Stimulated activated naive CD8-positive, alpha-beta T cell treated with anti-CD3 and anti-CD28 coated beads, Interleukin-15, Interleukin-2, amounts not matched to agents 100 ng/mL and 50 ng/mL, for 24 hours (primary cell): ENCODE measurements around the gene ROBO1.
"Not testable (repeated sequence)": the region's sequence is repeated elsewhere in the genome, so short reads cannot be mapped to it uniquely, and the experiment has no call there.

Experiments used
- H3K27ac Mint-ChIP-seq: one replicate; pipeline ENCODE4 v1.8.0; 2021; ENCODE audit warnings: mild to moderate bottlenecking, mixed read lengths
- H3K27me3 Mint-ChIP-seq: one replicate; pipeline ENCODE4 v1.8.0; 2021; ENCODE audit warnings: mixed read lengths
- H3K36me3 Mint-ChIP-seq: one replicate; pipeline ENCODE4 v1.8.0; 2021; ENCODE audit warnings: low read depth, mixed read lengths
- H3K4me1 Mint-ChIP-seq: one replicate; pipeline ENCODE4 v1.8.0; 2021; ENCODE audit warnings: low read depth, mixed read lengths
- H3K4me3 Mint-ChIP-seq: one replicate; pipeline ENCODE4 v1.8.0; 2021; ENCODE audit warnings: mild to moderate bottlenecking, mixed read lengths
- H3K9me3 Mint-ChIP-seq: one replicate; pipeline ENCODE4 v1.8.0; 2021; ENCODE audit warnings: mixed read lengths

The ROBO1 gene

DNA sequence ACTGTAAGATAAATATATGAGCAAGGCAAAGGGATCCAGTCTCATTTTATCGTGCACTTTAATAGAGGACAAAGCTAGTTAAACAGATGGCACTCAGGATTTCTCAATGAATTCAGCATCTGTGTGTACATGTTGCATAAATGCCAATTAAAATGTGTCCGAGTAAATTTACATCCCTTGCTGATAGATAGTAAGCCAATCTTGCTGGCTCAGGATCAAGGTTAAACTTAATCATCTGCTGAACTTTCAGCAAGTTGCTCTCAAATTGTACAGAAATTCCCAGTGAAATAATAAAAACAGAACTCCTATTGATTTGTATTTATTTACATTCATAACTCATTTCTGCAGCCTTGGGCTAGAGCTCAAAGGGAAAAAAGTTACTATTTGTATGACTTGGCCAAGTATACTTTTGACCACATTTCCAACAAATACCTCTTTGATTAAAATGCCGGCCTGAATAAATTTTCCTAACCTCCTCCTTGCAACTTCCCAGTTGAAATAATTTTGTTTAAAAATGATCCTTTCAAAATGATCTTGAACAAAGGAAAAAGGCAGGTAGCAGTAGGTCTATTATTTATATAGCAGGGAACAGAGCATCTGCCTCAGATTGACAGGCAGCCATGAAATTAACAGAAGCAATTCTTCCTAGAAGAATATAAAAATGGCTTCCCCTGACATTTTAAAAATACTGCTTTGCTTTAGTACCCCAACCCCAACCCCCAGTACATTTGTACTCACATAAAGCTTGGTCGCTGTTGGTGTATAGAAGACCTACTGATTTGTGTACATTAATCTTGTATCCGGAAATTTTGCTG lies 1001.9 kb downstream of the ROBO1 start:
- no peak overlapping the region for H3K27ac Mint-ChIP-seq
- H3K4me1 Mint-ChIP-seq = no peaks in the 10 kb centered on the region
- H3K27me3 Mint-ChIP-seq = no peaks in the 10 kb centered on the region
- H3K36me3 Mint-ChIP-seq = no peaks in the 10 kb centered on the region
- H3K4me3 Mint-ChIP-seq = no peak overlapping the region
- peaks cover 7% of the 10 kb centered on the region for H3K9me3 Mint-ChIP-seq

DNA sequence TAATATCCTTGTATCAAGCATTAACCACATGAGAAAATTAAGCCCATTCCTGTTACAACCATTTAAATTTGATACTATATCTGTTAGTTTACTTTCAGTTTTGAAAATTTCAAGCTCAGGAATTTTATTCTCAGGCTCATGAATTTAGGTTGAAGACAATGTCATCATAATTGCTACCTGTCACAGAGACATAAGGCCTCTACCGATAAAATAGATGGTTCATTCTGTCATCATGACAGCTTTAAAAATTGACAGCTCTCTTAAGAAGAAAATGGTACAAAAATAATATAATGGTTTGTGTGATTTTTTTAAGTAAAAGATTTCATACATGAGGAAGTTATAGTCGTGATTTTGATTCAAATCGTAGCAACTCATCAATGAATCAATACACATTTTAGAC lies 1003.2 kb downstream of the ROBO1 start:
- no peak overlapping the region for H3K4me3 Mint-ChIP-seq
- no peaks in the 10 kb centered on the region for H3K4me1 Mint-ChIP-seq
- no peaks in the 10 kb centered on the region for H3K36me3 Mint-ChIP-seq
- no peak overlapping the region for H3K27ac Mint-ChIP-seq
- H3K27me3 Mint-ChIP-seq = no peaks in the 10 kb centered on the region
- H3K9me3 Mint-ChIP-seq = peaks cover 3% of the 10 kb centered on the region

DNA sequence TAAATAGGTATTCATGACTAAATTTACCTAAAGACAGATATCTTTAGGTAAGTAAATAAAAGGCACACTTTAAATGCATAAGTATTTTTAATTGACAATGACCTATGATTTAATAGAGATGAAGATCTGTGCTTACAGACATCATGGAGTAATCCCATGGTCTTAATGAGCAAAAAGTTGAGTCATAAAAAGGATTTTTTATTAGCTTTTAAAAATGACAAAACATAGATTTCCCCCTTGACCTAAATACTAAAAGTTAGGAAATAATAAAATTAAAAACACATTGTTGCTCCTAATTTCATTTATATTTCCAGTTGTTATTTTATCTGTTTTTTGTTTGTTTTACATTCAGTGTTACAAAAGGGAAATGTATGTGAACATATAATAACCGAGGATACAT lies 1005.7 kb downstream of the ROBO1 start:
- Mint-ChIP-seq H3K36me3 (no peaks in the 10 kb centered on the region), H3K27ac (no peak overlapping the region), H3K9me3 (no peaks in the 10 kb centered on the region), H3K27me3 (no peaks in the 10 kb centered on the region), H3K4me1 (no peaks in the 10 kb centered on the region), H3K4me3 (no peak overlapping the region)

DNA sequence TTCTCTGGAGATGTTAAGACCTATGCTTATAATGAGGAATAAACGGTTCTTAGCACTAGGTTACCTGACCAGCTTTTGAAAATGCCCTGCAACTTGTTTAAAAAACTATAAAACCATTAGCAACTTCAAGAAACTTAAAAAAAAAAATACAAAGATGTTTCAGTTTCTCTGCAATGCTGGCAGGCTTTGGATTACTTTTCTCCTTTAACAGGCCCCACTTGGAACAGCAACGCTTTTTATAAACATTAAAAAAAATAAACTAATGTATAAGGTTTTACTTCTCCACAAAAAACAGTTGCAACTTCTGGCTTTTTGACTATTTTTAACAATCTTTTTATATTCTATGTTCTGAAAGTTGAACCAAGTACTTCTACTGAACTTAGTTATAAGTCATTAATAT lies 1006.7 kb downstream of the ROBO1 start:
- Mint-ChIP-seq H3K27ac (no peak overlapping the region), H3K36me3 (no peaks in the 10 kb centered on the region), H3K9me3 (no peaks in the 10 kb centered on the region), H3K4me1 (no peaks in the 10 kb centered on the region), H3K4me3 (no peak overlapping the region), H3K27me3 (no peaks in the 10 kb centered on the region)

GRCh38 chr3:78757731-78758130 lies 1010.1 kb downstream of the ROBO1 start:
- Mint-ChIP-seq H3K4me1 (no peaks in the 10 kb centered on the region), H3K9me3 (no peaks in the 10 kb centered on the region), H3K27me3 (no peaks in the 10 kb centered on the region), H3K36me3 (no peaks in the 10 kb centered on the region), H3K4me3 (no peak overlapping the region), H3K27ac (no peak overlapping the region)

- no peaks in the 10 kb centered on the region for H3K27me3 Mint-ChIP-seq
- no peaks in the 10 kb centered on the region for H3K4me1 Mint-ChIP-seq
- H3K27ac Mint-ChIP-seq = no peak overlapping the region
- no peaks in the 10 kb centered on the region for H3K36me3 Mint-ChIP-seq
- no peak overlapping the region for H3K4me3 Mint-ChIP-seq
- peaks cover 4% of the 10 kb centered on the region for H3K9me3 Mint-ChIP-seq
Measured at GRCh38 chr3:78754066-78754743, 1013.6 kb downstream of the ROBO1 start.

- H3K4me3 Mint-ChIP-seq = no peak overlapping the region
- peaks cover 4% of the 10 kb centered on the region for H3K9me3 Mint-ChIP-seq
- H3K4me1 Mint-ChIP-seq = no peaks in the 10 kb centered on the region
- H3K27me3 Mint-ChIP-seq = no peaks in the 10 kb centered on the region
- H3K36me3 Mint-ChIP-seq = no peaks in the 10 kb centered on the region
- H3K27ac Mint-ChIP-seq = no peak overlapping the region
Measured at GRCh38 chr3:78751266-78751665, 1016.5 kb downstream of the ROBO1 start.

DNA sequence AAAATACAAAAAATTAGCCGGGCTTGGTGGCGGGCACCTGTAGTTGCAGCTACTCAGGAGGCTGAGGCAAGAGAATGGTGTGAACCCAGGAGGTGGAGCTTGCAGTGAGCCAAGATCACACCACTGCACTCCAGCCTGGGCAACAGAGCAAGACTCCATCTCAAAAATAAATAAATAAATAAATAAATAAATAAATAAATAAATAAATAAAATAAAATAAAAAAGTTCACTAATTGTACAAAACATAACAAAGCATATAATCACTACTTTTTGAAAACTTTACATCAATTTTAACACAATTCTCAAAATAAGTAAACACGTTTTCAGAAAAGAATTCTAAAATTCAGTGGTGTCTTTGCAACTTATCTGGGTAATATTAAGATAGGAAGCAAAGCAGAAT lies 1017.5 kb downstream of the ROBO1 start:
- not testable (repeated sequence) for H3K4me1 Mint-ChIP-seq, H3K36me3 Mint-ChIP-seq, H3K27me3 Mint-ChIP-seq, H3K27ac Mint-ChIP-seq, H3K4me3 Mint-ChIP-seq
- peaks cover 10% of the 10 kb centered on the region for H3K9me3 Mint-ChIP-seq

- Mint-ChIP-seq H3K27ac (no peak overlapping the region), H3K36me3 (no peaks in the 10 kb centered on the region)
Measured at GRCh38 chr3:78749056-78749455, 1018.7 kb downstream of the ROBO1 start.

DNA sequence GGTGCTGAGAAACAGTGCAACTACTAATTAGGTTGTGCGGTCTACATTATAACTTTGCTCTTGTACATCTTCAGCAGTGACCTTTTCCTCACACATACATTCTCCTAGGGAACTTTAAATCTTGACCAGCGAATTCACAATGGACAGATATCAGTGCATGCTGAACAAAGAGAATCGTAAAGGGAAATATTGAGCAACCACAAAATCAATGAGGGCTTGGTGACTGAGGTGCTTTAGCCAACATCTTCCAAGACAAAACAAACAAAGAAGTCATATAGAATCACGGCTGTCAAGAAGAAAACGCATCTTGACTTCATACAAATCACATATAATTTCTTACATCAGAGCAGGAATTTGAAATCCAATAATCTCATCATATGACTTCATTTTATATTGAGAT lies 1022.0 kb downstream of the ROBO1 start:
- no peaks in the 10 kb centered on the region for H3K27me3 Mint-ChIP-seq
- no peak overlapping the region for H3K4me3 Mint-ChIP-seq
- no peak overlapping the region for H3K27ac Mint-ChIP-seq
- H3K9me3 Mint-ChIP-seq = peaks cover 19% of the 10 kb centered on the region
- H3K36me3 Mint-ChIP-seq = no peaks in the 10 kb centered on the region
- no peaks in the 10 kb centered on the region for H3K4me1 Mint-ChIP-seq

More at GRCh38 chr3:78749056-78749455, 1018.7 kb downstream of the ROBO1 start:
- no peaks in the 10 kb centered on the region for H3K27me3 Mint-ChIP-seq
- no peak overlapping the region for H3K4me3 Mint-ChIP-seq
- H3K4me1 Mint-ChIP-seq = no peaks in the 10 kb centered on the region
- peaks cover 16% of the 10 kb centered on the region for H3K9me3 Mint-ChIP-seq

DNA sequence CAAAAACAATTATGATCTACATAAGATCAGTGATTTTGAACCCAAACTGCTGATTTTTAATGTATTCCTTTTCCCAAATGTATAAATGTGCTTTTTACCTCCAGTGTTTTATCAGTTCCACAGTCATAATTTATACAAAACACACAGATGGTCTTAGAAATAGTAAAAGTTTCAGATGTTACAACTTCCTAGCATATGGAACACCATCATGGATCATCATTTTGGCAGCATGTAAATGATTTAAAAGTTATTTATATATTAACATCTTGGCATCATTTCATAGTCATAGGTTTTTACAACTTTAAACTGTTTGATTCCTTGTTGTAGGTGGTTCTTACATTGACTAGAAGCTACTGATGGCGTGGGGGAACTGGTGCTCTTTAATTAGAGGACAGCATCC lies 1025.3 kb downstream of the ROBO1 start:
- H3K4me3 Mint-ChIP-seq = no peak overlapping the region
- no peak overlapping the region for H3K27ac Mint-ChIP-seq
- H3K27me3 Mint-ChIP-seq = no peaks in the 10 kb centered on the region
- no peaks in the 10 kb centered on the region for H3K36me3 Mint-ChIP-seq
- H3K9me3 Mint-ChIP-seq = peaks cover 25% of the 10 kb centered on the region
- no peaks in the 10 kb centered on the region for H3K4me1 Mint-ChIP-seq

GRCh38 chr3:78742041-78742440 lies 1025.8 kb downstream of the ROBO1 start:
- Mint-ChIP-seq H3K27me3 (no peaks in the 10 kb centered on the region), H3K4me1 (no peaks in the 10 kb centered on the region), H3K4me3 (no peak overlapping the region), H3K36me3 (no peaks in the 10 kb centered on the region), H3K27ac (no peak overlapping the region), H3K9me3 (peaks cover 25% of the 10 kb centered on the region)

DNA sequence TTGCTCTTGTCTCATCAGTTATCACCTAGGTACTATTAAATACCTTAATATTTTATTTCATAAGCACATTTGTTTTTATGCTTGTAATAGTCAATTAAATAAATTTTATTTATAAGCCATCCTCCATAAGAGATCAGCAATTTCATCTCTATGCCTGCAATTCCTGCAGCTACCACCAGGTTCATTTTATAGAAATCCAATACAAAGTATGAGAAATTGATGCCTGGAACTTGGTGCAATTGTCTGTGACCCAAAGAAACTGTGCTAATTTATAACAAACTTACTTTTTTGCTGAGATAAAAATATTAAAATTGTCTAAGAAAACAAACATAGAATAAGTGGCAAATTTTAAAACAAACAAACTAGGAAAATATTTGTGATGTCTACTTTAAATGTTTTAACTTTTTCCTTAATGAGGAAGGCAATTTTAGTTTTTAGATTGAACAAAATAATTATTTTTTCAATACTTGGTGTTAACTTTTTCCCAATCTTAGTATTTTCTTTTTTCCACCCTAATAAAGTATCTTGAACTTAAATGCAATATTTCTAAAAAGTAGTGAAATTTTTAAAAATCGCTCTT lies 1026.6 kb downstream of the ROBO1 start:
- no peaks in the 10 kb centered on the region for H3K36me3 Mint-ChIP-seq
- H3K27me3 Mint-ChIP-seq = no peaks in the 10 kb centered on the region
- H3K9me3 Mint-ChIP-seq = peaks cover 25% of the 10 kb centered on the region
- H3K4me3 Mint-ChIP-seq = no peak overlapping the region
- H3K27ac Mint-ChIP-seq = no peak overlapping the region
- no peaks in the 10 kb centered on the region for H3K4me1 Mint-ChIP-seq

DNA sequence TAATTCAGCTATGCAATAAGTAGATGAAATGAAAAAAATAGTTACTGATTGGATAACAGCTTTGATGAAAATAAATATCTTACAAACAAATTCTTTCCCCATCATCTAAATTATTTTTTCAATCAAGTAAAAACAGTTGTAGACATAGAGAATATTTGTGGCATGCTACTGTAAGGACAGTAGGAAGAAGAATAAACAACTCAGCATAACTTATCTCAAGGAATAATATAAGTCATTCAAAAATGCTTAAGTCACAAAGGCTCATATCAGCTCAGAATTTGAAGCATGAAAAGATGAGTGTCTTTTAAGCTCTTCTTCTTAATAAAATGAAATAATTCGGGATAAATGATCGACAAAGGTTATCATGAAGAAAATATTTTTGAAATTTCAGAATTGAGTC lies 1029.0 kb downstream of the ROBO1 start:
- Mint-ChIP-seq H3K9me3 (peaks cover 10% of the 10 kb centered on the region), H3K4me3 (no peak overlapping the region), H3K27me3 (no peaks in the 10 kb centered on the region), H3K27ac (no peak overlapping the region), H3K4me1 (no peaks in the 10 kb centered on the region), H3K36me3 (no peaks in the 10 kb centered on the region)

GRCh38 chr3:78737988-78738387 lies 1029.8 kb downstream of the ROBO1 start:
- Mint-ChIP-seq H3K4me1 (no peaks in the 10 kb centered on the region), H3K27ac (no peak overlapping the region), H3K36me3 (no peaks in the 10 kb centered on the region), H3K27me3 (no peaks in the 10 kb centered on the region), H3K9me3 (peaks cover 10% of the 10 kb centered on the region), H3K4me3 (no peak overlapping the region)
